Endometrium (tissue), 2 donors: ENCODE measurements around the gene NDUFB10.
"Not testable (repeated sequence)": the region's sequence is repeated elsewhere in the genome, so short reads cannot be mapped to it uniquely, and the experiment has no call there.

Experiments used
- FAIRE-seq: peaks from 2 replicates; lab custom pipeline; 2012; peaks lifted over from hg19 to GRCh38; lab: Jason Lieb, UNC
- donor health status: control.
- donor health status: control.

Gene NDUFB10

DNA sequence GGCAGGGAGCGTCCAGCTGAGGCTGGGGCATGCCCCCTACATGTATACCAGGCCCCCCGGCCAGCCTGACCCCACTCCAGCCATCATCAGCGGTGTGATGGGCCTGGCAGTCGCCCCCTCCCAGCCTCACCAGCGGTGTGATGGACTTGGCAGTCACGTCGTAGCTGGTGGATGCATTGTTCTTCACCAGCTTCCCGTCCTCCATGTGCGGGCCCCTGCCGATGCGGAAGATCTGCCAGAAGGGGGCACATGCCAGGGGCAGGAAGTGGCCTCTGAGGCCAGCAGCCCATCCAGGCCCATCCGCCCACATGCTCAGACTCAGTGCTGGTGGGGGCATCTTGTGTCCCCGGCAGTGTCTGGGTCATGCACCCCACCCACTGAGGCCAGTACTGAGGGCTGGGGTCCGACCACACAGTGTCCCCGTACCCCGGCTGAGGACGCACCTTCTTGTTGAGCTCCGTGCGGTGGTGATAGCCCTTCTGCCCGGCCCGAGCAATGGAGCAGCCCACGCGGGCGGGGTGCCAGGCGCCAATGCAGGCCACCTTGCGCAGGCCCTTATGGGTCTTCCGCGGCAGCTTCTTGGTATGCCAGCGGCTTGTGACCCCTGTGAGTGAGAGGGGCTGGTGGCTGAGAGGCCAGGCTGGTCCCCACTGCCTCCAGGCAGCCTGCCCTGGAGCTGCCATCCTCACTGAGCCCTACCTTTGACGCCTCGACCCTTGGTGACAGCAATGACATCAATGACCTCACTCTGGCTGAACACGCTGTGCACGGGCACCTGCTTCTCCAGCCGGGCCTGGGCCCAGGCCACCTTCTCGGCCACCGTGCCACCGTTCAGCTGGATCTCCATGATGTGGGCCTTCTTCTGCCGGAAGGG is 12.6 kb upstream of the NDUFB10 start:
- FAIRE-seq = no peak

DNA sequence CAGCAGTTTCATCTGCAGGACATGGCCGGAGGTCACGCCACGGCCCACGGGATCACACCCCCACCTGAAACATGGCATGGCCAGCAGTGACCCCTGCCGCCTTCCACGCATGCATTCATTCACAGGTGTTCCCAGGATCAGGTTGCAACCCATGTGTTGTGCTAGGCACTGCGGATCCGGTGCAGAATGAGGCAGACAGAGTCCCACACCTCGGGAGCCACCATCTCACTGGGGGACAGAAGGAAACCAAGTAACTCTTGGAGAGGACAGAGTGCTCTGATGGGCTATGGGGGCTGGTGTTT is 12.0 kb upstream of the NDUFB10 start:
- no peak for FAIRE-seq

DNA sequence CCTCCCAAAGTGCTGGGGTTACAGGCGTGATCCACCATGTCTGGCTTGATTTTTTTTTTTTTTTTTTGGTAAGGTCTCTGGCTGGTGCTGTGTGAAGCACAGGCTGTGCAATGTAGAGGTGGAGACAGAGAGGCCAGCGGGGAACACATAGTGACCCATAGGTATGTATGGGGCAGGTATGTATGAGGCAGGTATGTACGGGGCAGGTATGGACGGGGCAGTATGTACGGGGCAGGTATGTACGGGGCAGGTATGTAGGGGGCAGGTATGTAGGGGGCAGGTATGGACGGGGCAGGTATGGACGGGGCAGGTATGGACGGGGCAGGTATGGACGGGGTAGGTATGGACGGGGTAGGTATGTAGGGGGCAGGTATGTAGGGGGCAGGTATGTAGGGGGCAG is 9.8 kb upstream of the NDUFB10 start:
- no peak for FAIRE-seq

DNA sequence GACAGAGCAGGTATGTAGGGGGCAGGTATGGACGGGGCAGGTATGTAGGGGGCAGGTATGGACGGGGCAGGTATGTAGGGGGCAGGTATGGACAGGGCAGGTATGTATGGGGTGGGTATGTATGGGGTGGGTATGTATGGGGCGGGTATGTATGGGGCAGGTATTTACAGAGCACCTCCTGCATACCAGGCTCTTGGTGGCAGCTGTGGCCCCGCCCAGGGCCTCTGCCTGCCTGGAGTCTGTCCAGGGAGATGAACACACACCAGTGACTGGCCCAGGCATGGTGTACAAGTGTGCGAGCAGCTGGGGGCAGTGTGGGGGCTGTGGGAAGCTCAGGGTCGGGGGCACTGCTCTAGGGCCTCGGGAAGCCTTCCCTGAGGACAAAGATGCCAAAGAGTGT is 9.3 kb upstream of the NDUFB10 start:
- FAIRE-seq = no peak

DNA sequence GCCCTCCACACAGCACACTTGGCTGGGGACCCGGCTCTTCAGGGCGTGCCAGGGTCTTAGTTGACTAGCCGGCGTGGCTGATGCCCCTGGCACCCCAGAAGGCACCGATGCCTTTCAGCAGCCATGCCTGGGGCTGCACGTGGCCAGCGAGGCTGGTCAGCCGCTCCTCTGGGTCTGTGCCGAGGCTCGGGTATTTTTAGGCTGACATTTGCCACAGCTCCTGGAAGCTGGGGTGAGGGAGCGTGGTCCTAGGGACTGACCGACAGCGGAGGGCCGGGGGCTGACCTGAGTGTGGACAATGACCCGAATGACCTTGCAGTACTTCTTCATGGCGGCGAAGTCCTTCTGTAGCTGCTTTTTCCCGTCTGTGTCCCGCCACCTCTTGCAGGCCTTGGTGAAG is 8.8 kb upstream of the NDUFB10 start:
- FAIRE-seq = no peak

DNA sequence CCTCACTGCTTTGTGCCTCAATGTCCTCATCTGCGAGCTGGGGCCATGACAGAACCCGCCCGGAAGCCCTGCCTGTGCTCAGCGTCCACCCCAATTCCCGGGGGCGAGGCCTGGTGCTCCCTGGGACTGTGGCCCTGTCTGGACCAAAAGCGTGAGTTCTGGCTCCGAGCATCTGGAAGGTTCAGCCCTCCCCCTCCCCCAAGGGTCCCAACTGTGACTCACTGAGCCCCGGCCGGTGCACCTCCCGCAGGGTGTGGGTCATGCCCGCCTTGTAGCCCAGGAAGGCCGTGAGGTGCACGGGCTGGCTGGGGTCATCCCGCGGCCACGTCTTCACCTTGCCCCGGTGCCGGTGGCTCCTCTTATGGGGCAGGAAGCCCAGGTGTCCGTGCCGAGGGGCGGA is 5.6 kb upstream of the NDUFB10 start:
- FAIRE-seq = no peak

DNA sequence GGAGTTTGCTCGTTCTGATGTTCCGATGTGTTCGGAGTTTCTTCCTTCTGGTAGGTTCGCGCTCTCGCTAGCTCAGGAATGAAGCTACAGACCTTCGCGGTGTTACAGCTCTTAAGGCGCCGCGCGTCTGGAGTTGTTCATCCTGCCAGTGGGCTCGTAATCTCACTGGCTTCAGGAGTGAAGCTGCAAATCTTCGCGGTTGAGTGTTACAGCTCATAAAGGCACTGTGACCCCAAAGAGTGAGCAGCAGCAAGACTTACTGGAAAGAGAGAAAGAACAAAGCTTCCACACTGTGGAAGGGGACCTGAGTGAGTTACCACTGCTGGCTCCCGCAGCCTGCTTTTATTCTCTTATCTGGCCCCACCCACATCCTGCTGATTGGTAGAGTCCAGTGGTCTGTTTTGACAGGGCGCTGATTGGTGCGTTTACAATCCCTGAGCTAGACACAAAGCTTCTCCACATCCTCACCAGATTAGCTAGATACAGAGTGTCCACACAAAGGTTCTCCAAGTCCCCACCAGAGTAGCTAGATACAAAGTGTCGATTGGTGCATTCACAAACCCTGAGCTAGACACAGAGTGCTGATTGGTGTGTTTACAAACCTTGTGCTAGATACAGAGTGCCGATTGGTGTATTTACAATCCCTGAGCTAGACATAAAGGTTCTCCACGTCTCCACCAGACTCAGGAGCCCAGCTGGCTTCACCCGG is 1.8 kb upstream of the NDUFB10 start:
- not testable (repeated sequence) for FAIRE-seq

DNA sequence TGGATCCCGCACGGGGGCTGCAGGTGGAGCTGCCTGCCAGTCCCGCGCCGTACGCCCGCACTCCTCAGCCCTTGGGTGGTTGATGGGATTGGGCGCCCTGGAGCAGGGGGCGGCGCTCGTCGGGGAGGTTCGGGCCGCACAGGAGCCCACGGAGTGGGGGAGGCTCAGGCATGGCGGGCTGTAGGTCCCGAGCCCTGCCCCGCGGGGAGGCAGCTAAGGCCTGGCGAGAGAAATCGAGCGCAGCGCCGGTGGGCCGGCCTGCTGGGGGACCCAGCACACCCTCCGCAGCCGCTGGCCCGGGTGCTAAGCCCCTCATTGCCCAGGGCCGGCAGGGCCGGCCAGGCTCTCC is 1.2 kb upstream of the NDUFB10 start:
- FAIRE-seq = not testable (repeated sequence)

DNA sequence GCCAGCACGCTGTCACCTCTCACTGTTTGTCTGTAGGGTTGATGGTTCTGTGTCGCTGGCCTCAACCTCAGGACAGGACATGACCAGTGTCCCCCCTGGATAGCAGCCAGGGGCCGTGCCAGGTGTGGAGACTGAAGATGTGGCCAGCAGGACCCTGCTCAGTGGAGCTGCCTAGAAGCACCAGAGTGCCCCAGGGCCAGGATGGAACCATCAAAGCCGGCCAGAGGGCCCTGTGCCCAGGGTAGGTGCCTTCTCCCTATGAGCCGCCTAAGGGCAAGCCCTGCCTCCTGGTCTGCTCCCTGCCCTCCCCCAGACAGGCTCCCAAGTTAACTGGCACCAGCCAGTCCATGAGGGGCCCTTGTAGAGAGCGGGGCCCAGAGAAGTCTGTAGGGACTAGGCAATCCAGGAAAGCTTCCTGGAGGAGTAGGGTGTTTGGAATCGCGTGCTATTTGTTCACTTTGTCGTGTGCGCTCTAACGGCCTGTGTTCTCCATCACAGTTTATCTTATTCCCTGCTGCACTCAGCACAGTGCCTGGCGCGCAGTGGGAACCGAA is 546 bp upstream of the NDUFB10 start:
- FAIRE-seq = no peak

DNA sequence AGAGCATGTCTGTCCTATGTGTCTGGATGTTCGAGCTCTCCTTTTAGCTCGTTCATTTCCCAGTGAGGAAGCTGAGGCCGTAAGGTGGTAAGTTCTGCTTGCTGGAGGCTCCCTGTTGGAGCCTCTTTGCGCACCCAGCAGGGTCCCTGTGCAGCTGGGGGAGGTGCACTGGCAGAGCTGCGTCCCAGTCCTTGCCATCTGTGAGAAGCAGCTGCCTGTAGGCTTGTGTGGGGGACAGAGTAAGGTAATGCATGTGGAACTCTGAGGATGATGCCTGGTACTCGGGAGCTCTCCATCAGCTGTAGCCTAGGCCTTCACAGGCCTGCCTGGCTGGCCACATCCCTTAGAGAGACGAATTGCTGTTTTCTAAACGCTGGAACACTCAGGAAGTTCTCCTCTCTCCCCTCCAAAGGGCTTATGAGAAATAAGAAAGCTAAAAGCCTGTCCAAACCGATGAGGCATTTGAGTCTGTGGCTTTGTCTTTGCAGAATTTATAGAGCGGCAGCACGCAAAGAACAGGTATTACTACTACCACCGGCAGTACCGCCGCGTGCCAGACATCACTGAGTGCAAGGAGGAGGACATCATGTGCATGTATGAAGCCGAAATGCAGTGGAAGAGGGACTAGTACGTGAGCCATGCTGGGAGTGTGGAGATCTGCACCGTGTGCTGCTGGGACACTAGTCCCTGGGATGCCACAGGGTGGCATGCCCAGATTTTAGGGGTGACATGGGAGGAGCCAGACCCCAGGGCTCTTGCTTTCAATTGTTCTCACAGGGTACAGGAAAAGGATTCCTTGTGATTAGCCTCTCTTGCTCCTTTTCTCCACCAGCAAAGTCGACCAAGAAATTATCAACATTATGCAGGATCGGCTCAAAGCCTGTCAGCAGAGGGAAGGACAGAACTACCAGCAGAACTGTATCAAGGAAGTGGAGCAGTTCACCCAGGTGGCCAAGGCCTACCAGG is 1.6 kb downstream of the NDUFB10 start:
- FAIRE-seq = no peak

DNA sequence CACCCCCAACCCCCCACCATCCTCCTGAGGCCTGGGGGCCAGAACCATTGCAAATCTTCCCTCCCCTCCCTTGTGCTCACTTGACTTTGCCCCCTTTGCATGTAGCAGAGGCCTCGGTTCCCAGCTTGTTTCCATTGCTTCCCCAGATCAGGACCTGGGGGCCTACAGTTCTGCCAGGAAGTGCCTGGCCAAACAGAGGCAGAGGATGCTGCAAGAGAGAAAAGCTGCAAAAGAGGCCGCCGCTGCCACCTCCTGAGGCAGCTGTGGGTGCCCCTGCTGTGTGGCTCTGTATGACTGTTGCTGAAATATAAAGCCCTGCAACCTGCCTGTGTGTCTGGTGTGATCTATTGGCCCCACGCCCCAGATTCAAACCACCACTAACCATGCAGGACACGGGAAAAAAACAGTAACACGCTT is 2.3 kb downstream of the NDUFB10 start:
- FAIRE-seq = no peak

DNA sequence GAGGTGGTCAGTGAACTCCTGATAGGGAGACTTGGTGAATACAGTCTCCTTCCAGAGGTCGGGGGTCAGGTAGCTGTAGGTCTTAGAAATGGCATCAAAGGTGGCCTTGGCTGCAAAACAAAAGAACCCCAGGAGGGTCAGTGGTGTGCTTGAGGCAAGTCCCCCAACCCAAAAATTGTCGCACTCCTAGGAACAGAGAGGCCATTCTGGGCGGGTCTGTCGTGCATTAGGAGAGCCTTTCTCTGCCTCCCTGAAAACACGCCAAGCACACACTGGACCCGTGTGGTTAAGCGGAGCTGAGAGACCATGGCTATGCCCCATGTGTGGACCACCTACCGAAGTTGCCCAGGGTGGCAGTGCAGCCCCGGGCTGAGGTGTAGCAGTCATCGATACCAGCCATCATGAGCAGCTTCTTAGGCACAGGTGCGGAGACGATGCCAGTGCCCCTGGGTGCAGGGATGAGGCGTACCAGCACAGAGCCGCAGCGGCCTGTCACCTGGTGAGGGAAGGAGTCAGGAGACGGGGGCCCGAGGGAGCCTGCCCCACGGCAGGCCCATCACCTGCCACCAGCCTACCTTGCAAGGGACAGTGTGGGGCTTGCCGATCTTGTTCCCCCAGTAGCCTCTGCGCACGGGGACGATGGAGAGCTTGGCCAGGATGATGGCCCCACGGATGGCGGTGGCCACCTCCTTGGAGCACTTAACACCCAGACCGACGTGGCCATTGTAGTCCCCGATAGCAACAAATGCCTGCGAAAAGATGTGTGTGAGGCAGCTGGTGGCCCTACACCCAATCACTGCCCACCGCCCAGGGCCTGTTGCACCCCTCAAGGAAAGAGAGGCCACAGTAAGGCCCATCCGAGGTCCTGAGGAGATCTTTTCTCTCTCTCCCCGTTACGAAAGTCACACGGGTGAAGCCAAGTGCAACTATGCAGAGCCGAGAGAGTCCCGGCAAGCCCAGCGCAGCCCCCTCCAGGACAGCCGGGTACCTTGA is 3.1 kb downstream of the NDUFB10 start:
- not testable (repeated sequence) for FAIRE-seq

DNA sequence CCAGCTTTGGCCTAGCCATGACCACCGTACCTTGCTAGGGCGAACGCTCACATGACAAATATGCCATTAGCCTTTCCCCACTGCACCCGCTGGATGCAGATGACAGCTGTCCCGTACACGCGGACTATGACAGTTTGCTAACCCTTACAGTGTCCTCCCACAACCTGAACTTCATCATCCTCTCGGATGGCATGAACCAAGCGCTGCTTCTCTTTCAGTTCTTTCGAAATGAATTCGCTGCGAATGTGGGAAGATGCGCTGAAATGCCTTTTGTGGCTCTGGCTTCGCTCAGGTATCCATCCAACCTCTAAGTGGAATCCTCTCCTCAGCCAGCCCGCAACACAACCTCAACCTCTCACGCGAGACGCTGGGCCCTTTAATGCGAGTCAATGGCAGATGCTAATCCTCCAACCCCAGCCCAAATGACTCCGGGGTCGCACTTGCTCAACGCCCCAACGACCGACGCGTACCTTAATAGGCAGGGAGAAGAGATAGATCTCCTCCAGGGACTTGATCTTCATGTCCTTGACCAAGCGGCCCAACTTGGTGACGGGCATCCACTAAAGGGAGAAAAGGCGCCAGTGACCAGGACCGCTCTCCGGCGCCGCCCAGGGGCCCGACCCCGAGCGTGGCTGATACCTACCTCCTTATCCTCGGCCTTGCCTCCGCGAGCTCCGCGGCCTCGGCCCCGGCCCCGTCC is 4.6 kb downstream of the NDUFB10 start:
- FAIRE-seq = no peak

DNA sequence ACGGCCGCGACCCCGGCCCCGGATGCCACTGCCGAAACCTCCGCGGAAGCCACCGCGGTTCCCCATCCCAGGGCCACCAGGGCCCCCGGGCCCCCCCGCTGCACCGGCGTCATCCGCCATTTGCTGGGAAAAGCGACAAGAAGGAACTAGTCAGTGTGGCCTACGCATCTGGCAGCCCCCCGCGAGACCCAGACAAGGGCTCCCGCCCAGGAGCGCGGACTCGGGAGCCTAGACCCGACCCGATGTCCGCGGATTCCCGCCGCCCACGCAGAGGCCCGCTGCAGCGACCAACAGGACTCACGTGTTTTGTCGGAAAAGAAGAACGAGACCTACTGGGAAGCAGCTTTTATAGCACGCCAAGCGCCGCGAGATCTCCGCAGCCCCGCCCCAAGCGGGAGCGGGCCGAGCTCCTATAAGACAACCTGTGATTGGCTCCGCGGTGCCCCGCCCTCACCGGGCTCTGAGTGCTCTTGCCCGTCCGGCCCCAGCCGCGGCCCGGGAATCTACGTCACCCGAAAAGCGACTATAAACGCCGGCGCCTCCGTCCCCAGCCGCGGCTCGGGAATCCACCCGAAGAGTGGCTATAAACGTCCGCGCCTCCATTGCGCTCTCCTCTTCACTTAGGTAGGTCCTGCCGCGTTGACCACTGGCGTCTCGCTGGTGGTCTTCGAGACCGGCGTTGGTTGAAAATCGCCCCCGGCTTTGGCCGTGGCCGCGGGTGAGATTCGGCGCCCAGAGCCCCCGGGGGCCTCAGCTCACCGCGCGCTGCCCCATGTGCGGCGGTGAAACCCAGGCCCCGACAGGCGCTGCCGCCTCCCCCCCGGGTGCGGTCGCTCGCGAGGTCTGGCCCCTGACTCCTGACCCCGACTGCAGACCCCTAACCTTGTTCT is 5.4 kb downstream of the NDUFB10 start, which contains the start of gene RPS2:
TSS of gene RPS2 (minus strand) at position 321 of the 890 bp plus-strand sequence. CDS start at position 120, 201 bp downstream.
- peak; percentile 92 for FAIRE-seq

DNA sequence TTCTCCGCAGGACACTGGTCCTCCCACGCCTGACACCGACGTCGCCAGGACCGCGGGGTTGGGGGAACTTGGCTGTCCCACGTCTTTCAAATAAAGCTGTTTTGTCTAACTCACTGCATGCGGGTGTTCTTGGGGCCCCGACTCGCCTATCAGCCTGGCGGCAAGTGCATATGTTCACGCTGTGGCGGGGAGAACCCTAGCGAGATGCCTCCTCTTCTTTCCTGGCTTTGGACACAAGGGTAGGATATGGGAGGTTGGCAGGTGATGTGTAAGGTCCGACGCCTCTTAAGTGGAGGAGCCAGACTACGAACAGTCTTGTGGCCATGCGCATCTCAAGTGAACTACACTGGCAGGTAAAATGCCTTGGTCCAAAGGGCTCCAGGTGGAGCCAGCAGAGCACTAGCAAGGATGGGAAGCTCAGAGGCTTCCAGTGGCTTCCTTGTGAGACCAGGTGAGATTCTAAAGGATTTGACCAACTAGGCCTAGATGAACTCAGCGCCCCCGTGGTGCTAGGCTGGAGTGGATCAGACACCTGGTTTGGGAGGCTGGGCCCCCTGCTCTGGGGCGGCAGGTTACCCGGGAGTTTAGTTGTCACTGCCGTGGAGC is 6.2 kb downstream of the NDUFB10 start:
- no peak for FAIRE-seq

DNA sequence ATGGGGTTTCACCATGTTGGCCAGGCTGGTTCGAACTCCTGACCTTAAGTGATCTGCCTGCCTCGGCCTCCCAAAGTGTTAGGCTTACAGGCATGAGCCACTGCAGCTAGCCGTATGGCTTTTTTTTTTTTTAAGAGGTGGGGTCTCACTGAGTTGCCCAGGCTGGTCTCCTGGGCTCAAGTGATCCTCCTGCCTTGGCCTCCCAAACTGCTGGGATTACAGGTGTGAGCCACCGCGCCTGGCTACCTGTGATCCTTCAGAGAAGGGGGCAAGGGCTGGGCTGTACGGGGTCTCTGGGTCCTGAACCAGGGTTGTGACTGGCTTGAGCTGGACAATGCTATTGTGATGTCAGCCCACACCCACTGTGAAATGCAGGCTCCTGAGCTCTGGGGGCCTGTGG is 7.1 kb downstream of the NDUFB10 start, which contains the start of gene RNF151:
TSS of gene RNF151 (plus strand) at position 397 of the 400 bp plus-strand sequence. CDS start 26 bp downstream, outside the sequence.
- no peak for FAIRE-seq

DNA sequence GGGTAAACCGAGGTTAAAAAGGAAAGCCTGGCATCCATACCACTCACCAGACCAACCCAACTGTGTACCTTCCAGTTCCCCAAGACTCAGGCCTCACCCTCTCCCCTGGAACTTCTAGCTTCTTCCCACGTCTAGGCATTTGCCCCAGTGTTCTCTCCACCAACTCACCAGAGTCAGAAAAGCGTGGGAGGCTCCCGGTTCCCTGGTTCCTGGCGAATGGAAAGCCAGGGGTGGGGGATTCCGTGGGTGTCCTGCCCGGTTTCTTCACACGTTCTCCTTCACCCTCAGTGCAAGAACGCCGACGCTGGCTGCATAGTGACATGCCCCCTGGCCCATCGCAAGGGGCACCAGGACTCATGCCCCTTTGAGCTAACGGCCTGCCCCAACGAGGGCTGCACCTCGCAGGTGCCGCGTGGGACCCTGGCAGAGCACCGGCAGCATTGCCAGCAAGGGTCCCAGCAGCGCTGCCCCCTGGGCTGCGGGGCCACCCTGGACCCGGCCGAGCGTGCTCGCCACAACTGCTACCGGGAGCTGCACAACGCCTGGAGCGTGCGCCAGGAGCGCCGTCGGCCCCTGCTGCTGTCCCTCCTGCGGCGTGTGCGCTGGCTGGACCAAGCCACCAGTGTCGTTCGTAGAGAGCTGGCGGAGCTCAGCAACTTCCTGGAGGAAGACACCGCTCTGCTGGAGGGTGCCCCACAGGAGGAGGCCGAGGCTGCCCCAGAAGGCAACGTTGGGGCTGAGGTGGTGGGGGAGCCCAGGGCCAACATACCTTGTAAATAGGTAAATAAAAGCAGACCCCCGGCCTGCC is 9.0 kb downstream of the NDUFB10 start:
- FAIRE-seq = no peak
